Measurements from ENCODE around the gene ACOT7.

DNA sequence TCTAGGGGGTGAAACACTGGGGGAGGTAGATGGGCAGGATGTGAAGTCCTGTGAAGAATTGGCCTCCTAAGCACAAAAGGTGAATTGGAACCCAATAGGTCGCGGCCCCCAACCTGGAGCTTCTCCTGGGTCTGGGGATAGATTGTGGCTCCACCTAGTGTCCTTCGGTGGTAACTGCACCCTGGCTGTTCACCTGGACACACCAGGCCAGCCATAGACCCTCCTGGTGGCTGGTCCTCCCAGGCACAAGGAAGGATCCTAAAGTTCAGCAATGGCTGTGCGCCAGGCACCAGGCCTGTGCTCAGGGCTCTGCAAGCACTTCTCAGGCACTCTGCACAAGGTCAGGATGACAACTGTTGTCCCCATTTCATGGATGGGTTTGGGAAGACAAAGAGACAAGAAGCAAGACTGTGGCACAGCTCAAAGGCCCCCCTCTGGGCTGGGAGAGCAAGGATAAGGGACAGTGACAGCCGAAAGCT lies 44.5 kb upstream of the ACOT7 start:
- TF ChIP-seq, protein P1, sequence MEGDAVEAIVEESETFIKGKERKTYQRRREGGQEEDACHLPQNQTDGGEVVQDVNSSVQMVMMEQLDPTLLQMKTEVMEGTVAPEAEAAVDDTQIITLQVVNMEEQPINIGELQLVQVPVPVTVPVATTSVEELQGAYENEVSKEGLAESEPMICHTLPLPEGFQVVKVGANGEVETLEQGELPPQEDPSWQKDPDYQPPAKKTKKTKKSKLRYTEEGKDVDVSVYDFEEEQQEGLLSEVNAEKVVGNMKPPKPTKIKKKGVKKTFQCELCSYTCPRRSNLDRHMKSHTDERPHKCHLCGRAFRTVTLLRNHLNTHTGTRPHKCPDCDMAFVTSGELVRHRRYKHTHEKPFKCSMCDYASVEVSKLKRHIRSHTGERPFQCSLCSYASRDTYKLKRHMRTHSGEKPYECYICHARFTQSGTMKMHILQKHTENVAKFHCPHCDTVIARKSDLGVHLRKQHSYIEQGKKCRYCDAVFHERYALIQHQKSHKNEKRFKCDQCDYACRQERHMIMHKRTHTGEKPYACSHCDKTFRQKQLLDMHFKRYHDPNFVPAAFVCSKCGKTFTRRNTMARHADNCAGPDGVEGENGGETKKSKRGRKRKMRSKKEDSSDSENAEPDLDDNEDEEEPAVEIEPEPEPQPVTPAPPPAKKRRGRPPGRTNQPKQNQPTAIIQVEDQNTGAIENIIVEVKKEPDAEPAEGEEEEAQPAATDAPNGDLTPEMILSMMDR (IDR thresholded peaks at IDR 0.05) = peak; percentile 91 to 98 (median 97)
- TF ChIP-seq POLR2AphosphoS5 (IDR thresholded peaks at IDR 0.05) (no peak), POLR2A (IDR thresholded peaks at IDR 0.05) (no peak)

Data from transverse colon (tissue), 4 donors.